Right ventricle myocardium superior (tissue), 1 donor: Measurements from ENCODE around the gene LEKR1. TPM values are rescaled to one million over a fixed set of nuclear protein-coding genes. Genes with fewer than 3 reads are reported as not detected.
A peak's percentile ranks its signal among the peaks of the same experiment; 100 is the strongest.
"Not testable (repeated sequence)": the region's sequence is repeated elsewhere in the genome, so short reads cannot be mapped to it uniquely, and the experiment has no call there.

ENCODE experiments used
- ATAC-seq: fragments of 200-7000 bp; cut with Tn5 transposase; one replicate; pipeline ENCODE4 v1.9.1; 2020; ENCODE audit warnings: mild to moderate bottlenecking; ENCODE audit not compliant: poor library complexity
- DNase-seq: peaks from one replicate; pipeline ENCODE4 v3.0.0-alpha.2; 2020
- intact Hi-C: fragments of 100-400 bp; cut with DNase I; formaldehyde crosslinking; loops from one replicate; pipeline ENCODE4 v1.11.2; 2022
- long read RNA-seq: library from polyadenylated mRNA; unstranded; transcript quantifications from one replicate; pipeline ENCODE4 v2.0.0, GENCODE V29; 2021
- total RNA-seq: library from RNA; stranded (reverse); fragmentation: NEBNext Ultra II Directional; extraction: Animal tissue kit (Norgen Biotek cat#: 25700); gene quantifications from one replicate; pipeline ENCODE4 v1.2.1, GENCODE V29; 2021
- donor health status: DM: no; HTN: yes; CAD: no; lungs with severe emphysema.

LEKR1 gene
- 0.56 TPM for total RNA-seq
- long read RNA-seq = 0 reads

DNA sequence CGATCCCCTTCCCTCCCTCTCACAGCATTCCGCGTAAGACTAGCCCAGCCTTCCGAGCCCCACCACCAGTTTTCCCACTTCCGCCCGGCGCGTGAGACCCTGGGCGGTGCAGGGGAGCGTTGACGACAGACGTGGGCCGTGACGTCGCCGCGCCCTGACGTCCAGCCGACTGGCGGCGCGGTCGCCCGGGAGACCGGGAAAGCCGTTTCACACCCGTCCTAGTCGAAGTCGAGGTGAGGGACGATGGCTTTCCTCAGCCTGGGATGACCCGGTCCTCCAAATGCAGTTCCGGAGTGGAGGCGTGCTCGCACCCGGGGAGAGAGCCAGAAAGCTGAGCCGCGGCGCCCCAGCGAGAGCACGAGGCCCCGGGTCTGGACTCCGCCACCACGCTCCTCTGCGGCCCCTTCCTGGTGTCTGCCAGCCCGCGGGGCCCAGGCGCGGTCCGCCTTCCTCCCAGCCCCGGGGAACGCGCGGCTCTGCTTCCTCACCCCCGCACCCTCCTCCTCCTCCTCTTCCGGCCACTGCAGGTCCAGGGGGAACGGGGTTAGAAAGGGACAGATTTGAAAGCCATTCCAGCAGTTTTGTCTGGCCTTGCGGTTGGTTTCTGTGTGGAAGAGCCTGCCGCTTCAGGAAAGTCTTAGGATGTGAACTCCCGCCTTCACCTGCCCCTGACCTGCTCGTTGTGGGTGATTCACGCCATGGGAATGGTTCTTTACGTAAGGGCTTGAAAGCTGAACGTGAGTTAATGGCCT is at the start of gene LEKR1:
Gene LEKR1 (plus strand): TSS at position 210 of the 752 bp plus-strand sequence. CDS start 2,977 bp downstream, outside the sequence.
- intact Hi-C loops = loop anchor here (5.0 to 10.0 kb wide), 2 partner anchors 261 to 328 kb away; no protein-coding TSS in a partner anchor
- ATAC-seq (peak; percentile 99), DNase-seq (peak; percentile 94)

DNA sequence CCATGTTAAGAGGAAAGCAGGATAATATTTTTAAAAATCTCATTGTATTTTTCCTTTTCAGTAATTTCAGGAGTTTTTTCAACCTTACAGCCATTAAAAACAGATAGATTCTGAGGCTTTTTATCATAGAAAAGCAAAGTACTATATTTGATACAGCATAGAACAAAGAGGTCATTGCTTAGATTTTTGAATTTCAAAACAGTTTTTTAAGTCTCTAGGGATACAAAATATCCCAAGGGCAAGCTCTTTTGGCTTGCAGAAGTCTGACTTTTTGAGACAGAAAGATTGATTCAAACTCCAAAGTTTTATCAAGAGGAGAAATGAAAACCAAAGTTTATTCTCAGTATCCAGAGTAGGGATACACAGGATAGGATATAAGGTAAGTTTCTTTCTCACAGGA is 49.3 kb upstream of the LEKR1 start:
- DNase-seq (no peak), ATAC-seq (no peak)
- intact Hi-C loops = no loop called here

DNA sequence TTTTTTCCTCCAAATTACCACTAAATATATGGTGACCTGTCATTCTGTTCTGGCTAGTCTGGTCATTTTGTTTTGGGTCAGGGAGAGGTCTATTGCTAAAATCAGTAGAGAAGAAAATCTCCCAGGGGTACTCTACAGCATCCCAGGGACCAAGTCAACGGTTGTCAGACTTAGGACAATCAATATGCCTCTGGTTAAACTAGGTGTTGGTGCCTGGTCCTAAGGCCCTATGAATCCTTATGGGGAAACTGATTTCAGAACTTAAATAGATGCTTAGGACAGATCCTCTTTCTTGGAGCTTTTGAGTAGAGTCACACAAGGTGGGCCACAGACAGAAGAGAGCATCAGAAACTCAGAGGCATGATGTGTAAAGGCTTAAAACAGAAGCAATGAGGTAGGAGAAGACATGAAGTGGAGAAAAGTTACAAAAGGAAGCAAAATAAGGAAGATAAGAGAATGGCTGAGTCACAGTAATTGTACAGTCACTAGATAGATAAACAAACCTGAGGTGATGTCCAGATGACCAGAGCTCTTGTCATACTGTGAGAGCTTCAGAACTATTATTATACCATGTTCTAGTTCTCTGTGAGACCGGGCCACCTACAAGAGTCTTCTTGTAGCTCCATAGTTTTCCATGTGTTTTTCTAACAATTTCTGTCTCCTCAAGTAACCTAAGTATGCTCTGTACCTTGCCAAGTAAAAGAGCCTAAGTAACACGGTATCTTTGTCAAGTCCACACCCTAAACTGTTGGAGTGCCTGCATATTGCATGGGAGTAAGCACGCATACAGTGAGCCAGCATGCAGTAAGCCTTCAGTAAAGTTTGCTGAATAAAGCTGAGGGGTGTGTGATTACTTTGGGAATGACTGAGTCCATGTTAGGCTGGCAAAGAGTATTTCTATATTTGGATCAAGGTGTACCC is 44.6 kb upstream of the LEKR1 start:
- DNase-seq = no peak
- intact Hi-C loops = no loop called here
- ATAC-seq = no peak

DNA sequence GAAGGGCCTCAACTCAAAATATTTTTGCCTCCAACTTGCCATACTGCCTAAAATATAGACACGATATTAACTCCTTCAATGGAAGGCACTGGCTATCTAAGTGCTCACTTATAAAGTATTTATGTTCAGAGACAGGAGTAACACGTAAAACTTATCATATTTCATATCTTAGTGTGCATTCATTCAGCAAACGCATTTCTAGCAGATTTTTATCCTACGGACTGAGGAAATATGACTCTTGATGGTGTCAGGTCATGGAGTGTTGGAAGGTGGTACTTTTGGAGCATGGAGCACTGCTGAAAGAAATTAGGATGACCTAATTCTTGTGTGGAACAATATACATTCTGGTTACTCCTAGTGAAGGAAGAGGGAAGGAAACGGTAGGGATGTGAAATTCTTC is 43.8 kb upstream of the LEKR1 start:
- DNase-seq = no peak
- ATAC-seq = no peak
- intact Hi-C loops = no loop called here

DNA sequence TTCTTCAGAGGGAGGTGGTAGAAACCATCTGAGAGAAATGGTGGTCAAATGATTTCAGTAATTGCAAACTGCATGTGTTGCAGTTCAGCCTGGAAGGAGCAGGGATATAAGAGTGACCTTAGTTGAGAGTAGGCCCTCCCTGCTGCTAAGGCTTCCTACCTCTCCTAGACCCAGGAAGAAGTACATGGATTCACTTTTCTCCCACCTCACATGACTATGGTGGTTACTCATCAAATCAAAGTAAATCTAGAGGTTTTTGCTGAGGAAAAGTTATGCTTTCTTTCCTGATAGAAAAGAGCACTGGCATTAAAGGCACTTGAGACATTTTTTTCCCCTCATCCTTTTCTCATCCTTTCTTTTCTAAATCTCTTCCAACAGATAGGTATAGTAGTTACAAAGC is 43.2 kb upstream of the LEKR1 start:
- ATAC-seq (no peak), DNase-seq (no peak)

DNA sequence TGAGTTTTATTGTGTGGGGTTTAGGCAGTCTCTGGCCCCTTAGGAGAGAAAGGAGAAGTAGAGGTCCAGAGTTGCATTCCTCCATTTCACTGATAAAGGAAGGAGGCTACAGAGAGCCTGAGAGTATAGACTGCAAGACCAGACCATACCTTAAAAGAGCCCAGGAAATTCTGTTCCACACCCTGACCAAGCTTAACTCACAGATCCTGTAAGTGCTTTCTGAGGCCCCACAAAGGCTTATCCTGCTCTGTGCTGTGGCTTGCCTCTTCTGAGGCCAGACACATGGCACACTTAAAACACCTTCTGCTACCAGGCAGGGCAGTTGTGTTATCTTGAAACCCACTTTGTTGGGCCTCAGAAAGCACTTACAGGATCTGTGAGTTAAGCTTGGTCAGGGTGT is 39.2 kb upstream of the LEKR1 start:
- intact Hi-C loops = no loop called here
- DNase-seq (no peak), ATAC-seq (no peak)

More for the DNA sequence above, 43.2 kb upstream of the LEKR1 start:
- intact Hi-C loops = no loop called here

DNA sequence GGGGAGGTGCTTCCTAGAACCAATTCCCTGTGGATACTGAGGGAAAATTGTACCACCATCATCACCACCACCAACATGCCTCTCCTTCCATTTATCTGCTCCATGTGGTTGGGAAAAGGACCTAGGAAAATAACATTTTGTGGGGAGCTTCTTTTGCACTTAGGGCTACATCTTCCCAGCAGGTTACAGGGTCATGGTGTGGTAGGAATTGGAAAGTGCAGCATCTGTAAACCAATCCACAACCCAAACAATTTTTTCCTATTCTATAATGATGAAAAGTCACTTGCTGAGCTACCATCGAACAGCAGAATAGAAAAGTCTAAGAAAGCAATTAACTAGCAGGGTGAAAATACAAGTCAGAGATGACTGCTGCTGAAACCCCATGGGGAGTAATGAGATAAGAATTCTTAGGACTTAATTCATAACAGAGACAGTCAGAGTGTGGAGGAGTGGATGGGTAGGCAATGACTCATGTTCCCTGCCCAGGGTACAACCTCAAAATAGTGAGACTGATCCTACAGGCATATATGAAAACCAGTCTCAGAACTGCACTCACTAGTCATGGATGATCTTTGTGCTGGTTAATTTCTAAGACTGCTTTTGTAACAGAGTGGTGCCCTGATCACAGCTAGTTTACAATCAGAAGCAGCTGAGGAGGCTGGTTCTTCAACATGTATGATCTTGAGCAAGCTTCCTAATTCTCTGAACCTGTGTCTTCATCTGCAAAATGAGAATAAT is 38.1 kb upstream of the LEKR1 start:
- ATAC-seq = no peak
- no peak for DNase-seq
- intact Hi-C loops = no loop called here

DNA sequence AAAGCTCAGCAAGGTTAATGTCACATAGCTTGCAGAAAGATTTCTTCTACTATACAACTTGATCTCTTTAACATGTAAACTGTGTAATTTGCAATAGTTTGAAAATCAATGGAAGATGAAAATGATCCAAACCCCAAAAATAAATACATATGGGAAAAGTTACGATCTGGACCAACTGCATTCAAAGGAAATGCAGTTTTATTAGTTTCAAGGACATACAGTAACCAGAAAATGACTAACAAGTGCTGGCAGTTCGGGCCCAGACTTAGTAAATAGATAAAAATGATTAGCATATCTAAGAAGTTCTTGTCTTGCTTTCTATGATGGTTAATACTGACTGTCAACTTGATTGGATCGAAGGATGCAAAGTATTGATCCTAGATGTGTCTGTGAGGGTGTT is 37.3 kb upstream of the LEKR1 start:
- DNase-seq (no peak), ATAC-seq (no peak)
- intact Hi-C loops = no loop called here

DNA sequence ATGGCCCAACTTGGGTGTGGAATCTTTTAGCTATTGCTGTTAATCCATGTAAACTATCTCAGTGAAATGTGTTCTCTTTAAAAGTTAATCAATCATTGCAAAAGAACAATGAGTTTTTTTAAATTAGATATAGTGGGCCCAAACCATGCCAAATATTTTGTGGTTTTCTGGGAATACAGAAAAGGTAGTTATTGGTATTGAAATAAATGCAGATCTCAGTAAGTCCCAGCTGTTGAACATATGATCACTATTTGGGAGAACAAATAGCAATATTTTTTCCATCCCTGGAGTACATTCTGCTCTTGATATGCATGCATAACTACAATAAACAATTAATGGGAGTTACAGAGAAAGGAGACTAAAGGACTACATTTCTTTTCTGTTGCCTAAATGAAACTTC is 36.0 kb upstream of the LEKR1 start:
- no peak for ATAC-seq

DNA sequence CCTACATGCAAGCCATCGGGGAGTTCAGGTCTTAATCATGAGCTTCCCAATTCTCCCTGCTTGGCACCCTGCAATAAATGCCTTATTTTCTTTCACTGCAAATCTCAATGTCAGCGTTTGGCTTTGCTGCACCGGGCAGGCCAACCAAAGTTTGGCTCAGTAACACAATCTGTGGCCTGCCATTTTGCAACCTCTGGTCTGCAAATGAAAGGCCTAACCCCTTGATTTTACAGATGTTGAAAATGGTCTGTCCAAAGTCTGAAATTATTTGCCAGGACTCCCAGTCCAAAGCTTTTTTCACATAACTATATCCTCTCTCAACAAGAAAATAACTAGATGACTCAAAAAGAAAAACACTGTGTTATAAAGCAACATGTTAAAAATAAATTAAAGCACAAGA is 34.0 kb upstream of the LEKR1 start:
- ATAC-seq (no peak), DNase-seq (no peak)
- intact Hi-C loops = no loop called here

More for the DNA sequence above, 36.0 kb upstream of the LEKR1 start:
- no peak for DNase-seq
- intact Hi-C loops = no loop called here

DNA sequence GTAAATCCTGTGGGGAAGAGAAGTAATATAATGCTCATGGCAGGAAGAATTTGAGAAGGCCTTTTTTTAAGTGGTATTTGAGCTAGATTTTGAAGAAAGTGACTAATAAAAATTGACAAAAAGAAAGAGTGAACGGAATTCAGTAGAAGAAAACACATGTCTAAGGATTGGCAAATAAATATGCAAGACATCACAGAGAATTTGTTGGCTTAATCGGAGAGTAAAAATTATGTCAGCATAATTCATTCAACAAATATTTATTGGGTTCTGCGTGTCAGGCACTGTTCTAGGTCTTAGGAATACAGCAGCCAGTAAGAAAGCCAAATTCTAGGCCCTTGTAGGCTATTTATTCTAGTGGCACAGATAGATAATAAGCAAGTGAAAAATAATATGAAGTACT is 33.6 kb upstream of the LEKR1 start:
- intact Hi-C loops = no loop called here
- DNase-seq (no peak), ATAC-seq (no peak)

DNA sequence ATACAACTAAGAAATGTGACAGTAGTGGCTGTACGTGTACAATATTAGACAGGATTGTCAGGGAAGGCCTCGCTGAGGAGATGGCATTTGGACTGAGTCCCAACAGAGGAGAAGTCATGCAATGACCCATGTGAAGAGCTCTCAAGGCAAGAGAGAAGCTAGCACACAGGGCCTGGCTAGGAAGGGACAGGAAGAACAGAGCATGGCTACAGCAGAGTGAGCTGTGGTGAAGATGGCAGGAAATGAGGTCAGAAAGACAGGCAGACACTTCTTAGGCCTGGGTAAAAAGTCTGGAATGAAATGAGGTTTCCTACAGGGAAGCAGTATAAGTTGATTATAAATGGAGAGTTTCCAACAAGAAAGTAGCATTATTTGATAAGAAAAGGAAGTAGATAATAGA is 33.2 kb upstream of the LEKR1 start:
- DNase-seq = no peak
- intact Hi-C loops = no loop called here
- peak; percentile 53 for ATAC-seq

DNA sequence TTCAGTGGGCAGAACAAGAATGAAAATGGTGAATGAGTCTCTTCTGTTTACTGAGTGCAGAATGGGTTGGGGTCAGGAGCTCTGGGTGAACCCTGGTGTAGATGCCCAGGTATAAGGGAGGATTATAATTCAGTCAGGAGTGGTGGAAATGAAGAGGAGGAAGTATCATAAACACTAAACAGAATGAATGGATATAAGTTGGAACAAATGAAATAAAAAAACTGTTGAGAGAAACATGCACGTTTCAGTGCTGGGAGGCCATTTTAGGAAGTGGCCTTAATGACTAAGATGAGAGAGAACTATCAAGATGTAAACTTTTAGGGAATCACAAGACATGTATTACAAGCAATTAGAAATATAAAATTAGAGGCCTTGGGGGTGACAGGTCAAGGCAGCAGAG is 32.8 kb upstream of the LEKR1 start:
- ATAC-seq = no peak
- intact Hi-C loops = no loop called here
- DNase-seq = no peak

DNA sequence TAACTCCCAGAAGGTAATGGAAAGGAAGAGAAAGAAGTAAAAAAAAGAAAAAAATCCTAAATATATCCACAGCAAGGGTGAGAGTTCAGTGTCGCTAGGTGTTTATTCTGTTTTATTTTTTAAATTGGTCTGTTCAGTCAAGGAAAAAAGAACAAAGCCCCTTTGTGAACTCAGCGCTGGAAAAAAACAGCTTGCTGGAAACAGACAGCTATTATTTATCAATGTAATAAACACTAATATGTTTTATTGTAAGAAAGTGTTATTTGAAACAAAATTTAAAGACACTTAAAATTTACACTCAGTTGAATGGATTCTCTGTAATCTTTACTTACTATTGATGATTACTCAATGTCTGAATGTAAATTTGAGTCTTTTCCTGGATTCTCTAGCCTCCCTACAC is 32.3 kb upstream of the LEKR1 start:
- DNase-seq (no peak), ATAC-seq (no peak)
- intact Hi-C loops = no loop called here

DNA sequence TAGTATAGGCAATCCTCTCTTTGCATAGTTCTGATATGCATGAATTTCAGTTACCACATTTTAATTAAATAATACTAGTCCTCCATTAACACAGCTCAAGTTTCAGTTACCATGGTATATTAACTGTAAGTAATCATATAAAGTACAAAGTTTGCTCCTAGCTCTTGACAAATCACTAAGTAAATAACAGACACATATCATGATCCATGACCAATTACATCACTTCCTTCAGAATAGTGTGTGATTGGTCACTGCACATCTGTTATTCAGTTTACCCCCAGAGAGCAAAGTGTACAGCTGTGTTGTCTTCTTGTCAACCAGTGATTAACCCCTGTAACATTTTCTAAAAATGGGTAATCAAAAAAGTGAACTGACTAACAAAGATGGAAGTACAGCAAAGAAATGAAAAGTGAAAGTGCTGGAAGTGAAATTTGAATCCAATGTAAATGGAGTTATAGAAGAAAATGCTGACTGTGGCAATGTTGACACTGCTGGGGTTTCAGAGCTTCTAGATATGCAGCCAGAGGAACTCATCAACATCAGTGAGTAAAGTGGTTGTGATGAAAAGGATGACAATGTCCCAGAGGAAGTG is 30.2 kb upstream of the LEKR1 start:
- intact Hi-C loops = no loop called here
- DNase-seq (no peak), ATAC-seq (no peak)

DNA sequence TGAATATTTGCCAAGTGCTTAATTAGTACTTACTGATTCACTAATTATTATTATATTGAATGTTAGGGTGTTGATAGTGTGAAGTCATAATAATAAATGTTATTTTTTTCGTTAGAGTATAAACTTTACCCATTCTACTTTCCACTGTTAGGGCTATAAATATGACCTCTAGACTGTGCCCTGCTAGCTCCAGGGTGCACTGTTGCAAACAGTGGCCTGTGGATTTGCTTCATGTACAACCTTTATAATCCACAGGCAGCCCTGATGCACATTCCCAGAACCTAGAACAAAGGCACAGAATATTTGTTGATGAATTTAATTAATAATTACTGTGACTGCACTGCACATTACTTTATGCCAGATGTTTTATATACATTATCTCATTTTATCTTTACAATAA is 28.8 kb upstream of the LEKR1 start:
- intact Hi-C loops = no loop called here
- ATAC-seq (no peak), DNase-seq (no peak)

DNA sequence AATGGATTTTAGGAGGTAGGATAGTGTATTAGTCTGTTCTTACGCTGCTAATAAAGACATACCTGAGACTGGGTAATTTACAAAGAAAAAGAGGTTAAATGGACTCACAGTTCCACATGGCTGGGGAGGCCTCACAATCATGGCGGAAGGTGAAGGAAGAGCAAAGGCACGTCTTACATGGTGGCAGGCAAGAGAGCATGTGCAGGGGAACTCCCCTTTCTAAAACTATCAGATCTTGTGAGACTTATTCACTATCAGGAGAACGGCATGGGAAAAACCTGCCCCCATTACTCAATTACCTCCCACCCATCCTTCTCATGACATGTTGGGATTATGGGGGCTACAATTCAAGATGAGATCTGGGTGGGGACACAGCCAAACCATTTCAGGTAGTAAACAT is 25.9 kb upstream of the LEKR1 start:
- DNase-seq, intact Hi-C loops, ATAC-seq: not testable (repeated sequence)

DNA sequence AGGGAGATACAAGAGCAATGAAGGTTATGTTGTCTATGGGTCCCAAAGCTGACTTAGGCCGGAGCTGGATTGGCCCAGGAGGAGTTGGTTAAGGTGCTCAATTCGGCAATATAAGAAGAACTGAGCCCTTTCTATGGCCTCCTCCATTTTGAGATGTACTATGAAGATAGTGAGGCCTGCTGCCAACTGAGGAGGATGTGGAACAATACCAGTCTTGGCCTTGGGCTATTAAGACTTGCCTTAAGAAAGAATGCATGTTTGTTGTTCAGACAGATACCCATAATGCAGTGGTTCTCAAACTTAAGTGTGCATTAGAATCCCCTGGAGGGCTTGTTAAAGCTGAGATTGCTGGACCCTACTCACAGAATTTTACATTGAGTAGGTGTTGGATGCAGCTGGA is 24.4 kb upstream of the LEKR1 start:
- intact Hi-C loops = no loop called here
- DNase-seq (no peak), ATAC-seq (no peak)
